IgD-negative memory B cell (primary cell): ENCODE data around the gene NRIP2. TPM values are rescaled to one million over a fixed set of nuclear protein-coding genes. Genes with fewer than 3 reads are reported as not detected.
"Not testable (repeated sequence)": the region's sequence is repeated elsewhere in the genome, so short reads cannot be mapped to it uniquely, and the experiment has no call there.

Source experiments
- H3K27ac Mint-ChIP-seq, 3 donors: one replicate each; pipeline ENCODE4 v1.8.0; 2020 to 2022; ENCODE audit warnings: mild to moderate bottlenecking in 3 of 3, mixed read lengths in 3 of 3, moderate library complexity in 1 of 3
- H3K27me3 Mint-ChIP-seq: one replicate; pipeline ENCODE4 v1.8.0; 2021; ENCODE audit warnings: mixed read lengths
- H3K36me3 Mint-ChIP-seq: one replicate; pipeline ENCODE4 v1.8.0; 2020; ENCODE audit warnings: mild to moderate bottlenecking, mixed read lengths
- H3K4me1 Mint-ChIP-seq, 3 donors: one replicate each; pipeline ENCODE4 v1.8.0; 2020 to 2022; ENCODE audit warnings: mixed read lengths in 3 of 3, mild to moderate bottlenecking in 1 of 3
- H3K4me3 Mint-ChIP-seq, 4 donors: one replicate each; pipeline ENCODE4 v1.8.0; 2020 to 2022; ENCODE audit warnings: mild to moderate bottlenecking in 4 of 4, mixed read lengths in 4 of 4, moderate library complexity in 3 of 4
- H3K9me3 Mint-ChIP-seq, 3 donors: one replicate each; pipeline ENCODE4 v1.8.0; 2020 to 2021; ENCODE audit warnings: mixed read lengths in 3 of 3, mild to moderate bottlenecking in 1 of 3
- polyA plus RNA-seq: library from polyadenylated mRNA; unstranded; fragments of 300-500 nt; fragmentation: Illumina TruSeq; gene quantifications from one replicate; pipeline ENCODE4 v1.2.3, GENCODE V29; 2021

NRIP2 gene, protein sequence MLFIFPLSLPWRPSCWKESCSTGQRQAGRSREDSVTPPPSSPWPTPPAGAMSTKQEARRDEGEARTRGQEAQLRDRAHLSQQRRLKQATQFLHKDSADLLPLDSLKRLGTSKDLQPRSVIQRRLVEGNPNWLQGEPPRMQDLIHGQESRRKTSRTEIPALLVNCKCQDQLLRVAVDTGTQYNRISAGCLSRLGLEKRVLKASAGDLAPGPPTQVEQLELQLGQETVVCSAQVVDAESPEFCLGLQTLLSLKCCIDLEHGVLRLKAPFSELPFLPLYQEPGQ
- polyA plus RNA-seq, result 1.7 TPM

DNA sequence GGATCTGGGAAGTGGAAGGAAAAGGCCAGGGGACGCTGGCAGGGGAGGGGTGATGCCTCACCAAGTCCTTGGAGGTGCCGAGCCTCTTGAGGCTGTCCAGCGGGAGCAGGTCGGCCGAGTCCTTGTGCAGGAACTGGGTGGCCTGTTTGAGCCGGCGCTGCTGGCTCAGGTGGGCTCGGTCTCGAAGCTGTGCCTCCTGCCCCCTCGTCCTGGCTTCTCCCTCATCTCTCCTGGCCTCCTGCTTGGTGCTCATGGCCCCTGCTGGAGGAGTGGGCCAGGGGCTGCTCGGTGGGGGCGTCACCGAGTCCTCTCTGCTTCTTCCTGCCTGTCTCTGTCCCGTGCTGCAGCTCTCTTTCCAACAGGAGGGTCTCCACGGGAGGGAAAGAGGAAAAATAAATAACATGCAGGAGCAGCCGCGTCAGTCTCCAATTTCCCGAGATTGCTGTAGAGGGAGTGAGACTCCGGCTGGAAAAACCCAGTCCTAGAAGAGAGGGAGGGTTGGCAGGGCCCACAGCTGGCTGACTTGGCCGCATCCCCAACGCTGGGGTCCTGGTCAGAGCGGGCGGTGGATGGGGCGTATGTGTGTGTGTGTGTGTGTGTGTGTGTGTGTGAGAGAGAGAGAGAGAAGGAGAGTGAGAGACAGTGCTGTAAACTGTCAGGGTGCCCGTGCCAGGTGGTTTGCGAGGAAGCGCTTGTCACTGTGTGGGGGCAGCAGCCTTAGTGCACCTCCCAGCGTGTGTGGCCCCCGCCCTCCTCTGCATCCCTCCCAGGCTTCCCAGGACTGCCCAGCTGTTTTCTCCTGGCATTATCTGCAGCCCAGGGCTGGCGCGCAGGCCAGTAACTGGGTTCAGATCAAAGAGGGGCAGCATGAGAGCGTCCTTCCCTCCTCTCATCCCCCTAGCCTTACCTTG, at the start of gene NRIP2:
Gene NRIP2 (minus strand): TSS at position 455 of the 911 bp plus-strand sequence. CDS start 52 bp downstream, at position 403.
- H3K27me3 Mint-ChIP-seq, result no peaks in the 10 kb centered on the region
- H3K36me3 Mint-ChIP-seq, result peaks cover 10% of the 10 kb centered on the region
- H3K9me3 Mint-ChIP-seq, result no peaks in the 10 kb centered on the region
- no peak within 1 kb of the TSS for H3K27ac Mint-ChIP-seq
- H3K4me1 Mint-ChIP-seq, result peaks cover 0 to 6% (median 4%) of the 10 kb centered on the region in 3 donors
- H3K4me3 Mint-ChIP-seq, result no peak within 1 kb of the TSS

DNA sequence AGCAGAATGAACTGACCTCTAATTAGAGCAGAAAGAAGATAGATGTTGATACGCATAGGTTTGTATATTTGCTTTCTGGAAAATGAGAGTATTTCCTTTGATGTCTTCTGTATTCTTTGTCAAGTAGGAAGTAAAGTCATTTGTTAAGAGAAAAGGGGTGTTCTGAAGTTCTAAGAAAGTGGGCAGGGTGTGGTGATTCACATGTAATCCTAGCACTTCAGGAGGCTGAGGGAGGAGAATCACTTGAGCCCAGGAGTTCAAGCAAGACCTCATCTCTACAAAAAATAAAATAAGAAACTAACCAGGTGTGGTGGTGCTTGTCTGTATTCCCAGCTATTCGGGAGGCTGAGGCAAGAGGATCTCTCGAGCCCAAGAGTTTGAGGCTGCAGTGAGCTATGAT, 45.0 kb upstream of the NRIP2 start:
- peaks cover 2% of the 10 kb centered on the region for H3K36me3 Mint-ChIP-seq
- peaks cover 22 to 25% (median 24%) of the 10 kb centered on the region in 3 donors for H3K4me1 Mint-ChIP-seq
- peak overlapping the region in 2 of 3 donors; percentile 59 to 68 for H3K27ac Mint-ChIP-seq
- peaks cover 2% of the 10 kb centered on the region for H3K27me3 Mint-ChIP-seq
- H3K4me3 Mint-ChIP-seq, result peak overlapping the region in 1 of 4 donors; percentile 12
- no peaks in the 10 kb centered on the region for H3K9me3 Mint-ChIP-seq

DNA sequence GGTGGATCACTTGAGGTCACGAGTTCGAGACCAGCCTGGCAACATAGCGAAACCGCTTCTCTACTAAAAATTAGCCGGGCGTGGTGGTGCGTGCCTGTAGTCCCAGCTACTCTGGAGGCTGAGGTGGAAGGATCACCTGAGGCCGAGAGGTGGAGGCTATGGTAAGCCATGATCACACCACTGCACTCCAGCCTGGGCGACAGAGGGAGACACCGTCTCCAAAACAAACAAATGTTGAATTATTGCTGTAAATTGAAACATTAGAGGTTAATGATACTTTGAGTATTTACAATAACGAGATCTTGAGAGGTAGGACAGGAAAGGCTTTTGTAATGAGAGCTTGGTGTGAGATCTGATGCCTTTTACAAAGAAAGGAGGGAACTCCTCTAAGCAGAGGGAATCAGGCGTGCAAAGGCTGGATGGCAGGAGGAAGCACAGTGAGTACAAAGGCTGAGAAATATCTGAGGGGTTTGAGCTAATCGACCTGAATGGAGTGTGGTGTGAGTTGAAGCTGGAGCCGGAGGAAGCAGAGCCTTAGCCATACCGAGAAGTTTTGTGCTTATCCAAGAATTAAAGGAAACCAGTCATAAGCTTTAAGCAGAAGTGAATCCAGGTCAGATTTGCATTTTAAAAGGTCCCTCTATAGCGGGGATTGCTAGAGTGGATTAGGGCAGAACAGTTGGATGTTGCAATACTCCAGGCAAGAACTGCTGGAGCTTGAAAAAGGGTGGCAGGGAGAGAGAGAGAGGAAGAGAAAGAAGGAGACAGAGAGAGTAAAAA, 43.3 kb upstream of the NRIP2 start:
- peak overlapping the region; percentile 96 to 98 (median 98) for H3K27ac Mint-ChIP-seq
- no peaks in the 10 kb centered on the region for H3K9me3 Mint-ChIP-seq
- peak overlapping the region; percentile 83 to 98 (median 93) for H3K4me3 Mint-ChIP-seq
- H3K4me1 Mint-ChIP-seq, result peaks cover 16 to 22% (median 20%) of the 10 kb centered on the region in 3 donors
- H3K36me3 Mint-ChIP-seq, result peaks cover 2% of the 10 kb centered on the region
- peaks cover 2% of the 10 kb centered on the region for H3K27me3 Mint-ChIP-seq

DNA sequence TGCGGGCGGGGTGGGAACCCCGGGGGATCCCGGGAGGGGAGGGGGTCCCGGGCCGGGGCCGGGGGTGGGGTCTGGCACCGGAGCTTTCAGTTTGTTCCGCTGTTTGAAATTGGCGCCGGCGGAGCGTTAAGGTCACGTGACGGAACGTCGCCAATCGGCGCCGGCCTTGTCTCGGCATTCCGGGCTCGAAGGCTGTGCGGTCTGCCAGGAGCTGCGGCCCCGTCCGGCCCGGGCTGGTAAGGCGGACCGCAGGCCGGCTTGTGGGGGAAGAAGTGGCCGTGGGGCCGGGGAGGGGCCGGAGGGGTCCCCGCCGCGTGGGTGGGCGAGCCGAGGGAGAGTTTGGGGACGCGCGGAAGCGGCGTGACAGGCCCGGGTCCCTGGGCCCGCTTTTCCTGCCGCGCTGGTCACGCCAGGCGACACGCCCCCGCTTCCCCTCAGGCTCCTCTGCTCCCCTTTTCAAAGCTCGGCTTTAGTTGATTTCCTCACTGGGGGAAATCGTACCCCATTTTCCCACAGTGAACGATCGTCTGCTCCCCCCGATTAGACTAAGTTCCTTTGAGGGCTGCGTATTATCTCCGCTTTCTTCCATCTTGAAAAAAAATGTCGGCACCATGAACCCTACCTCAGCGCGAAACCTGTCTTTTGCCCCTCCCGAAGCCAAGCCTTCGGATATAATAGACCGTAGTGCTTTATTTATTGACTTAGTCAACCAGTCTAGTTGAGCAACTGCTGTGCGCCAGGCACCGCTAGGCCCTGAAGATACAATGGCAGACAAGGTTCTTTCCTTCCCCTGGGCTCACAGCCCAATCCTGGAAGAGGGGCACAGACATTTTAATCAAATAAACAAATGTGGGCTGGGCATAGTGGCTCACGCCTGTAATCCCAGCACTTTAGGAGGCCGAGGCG, 42.5 kb upstream of the NRIP2 start, which contains the start of the genes FOXM1 and RHNO1:
Gene FOXM1 (minus strand): TSS at position 128 of the 906 bp plus-strand sequence. CDS start 2,696 bp downstream, outside the sequence.
Gene RHNO1 (plus strand): TSS at position 177 of the 906 bp plus-strand sequence. CDS start 8,144 bp downstream, outside the sequence.
- Mint-ChIP-seq H3K9me3 (no peaks in the 10 kb centered on the region), H3K36me3 (peaks cover 2% of the 10 kb centered on the region), H3K27me3 (peaks cover 2% of the 10 kb centered on the region), H3K4me1 (peaks cover 16 to 22% (median 20%) of the 10 kb centered on the region in 3 donors), H3K4me3 (peak within 1 kb of the TSS; percentile 93 to 98 (median 94)), H3K27ac (peak within 1 kb of the TSS; percentile 96 to 98 (median 98))

DNA sequence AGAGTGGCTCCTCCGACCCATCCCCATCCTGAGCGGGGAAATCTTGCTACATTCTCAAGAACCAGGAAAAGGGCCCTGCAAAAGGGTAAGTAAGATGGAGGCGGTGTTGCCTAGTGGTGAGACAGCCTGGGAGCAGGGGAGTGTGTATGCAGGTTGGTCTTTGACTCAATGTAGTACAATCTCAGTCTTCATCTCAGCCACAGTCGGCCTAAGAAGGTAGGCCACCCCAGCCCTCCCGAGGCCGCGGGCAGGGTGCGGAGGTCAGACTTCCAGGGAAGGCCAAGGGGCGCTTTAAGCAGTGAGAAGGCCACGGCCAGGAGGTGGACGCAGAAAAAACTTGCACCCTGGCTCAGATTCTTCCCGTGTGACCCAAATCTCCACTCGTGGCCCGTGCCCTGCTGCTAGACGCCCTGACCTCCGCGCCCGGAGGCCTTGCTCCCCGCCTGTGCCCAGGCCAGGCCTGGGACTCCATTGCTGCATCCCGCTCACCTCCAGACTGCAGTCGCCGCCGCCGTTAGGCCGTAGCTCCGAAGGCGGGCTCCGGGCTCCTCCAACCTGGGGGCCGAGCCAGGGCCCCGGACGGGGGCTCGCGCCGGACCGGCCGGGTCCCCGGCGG, 41.7 kb upstream of the NRIP2 start:
- Mint-ChIP-seq H3K36me3 (peaks cover 2% of the 10 kb centered on the region), H3K4me1 (peaks cover 16 to 22% (median 20%) of the 10 kb centered on the region in 3 donors), H3K27me3 (peaks cover 2% of the 10 kb centered on the region), H3K27ac (peak overlapping the region; percentile 92 to 96 (median 92)), H3K9me3 (no peaks in the 10 kb centered on the region), H3K4me3 (peak overlapping the region; percentile 86 to 93 (median 92))

DNA sequence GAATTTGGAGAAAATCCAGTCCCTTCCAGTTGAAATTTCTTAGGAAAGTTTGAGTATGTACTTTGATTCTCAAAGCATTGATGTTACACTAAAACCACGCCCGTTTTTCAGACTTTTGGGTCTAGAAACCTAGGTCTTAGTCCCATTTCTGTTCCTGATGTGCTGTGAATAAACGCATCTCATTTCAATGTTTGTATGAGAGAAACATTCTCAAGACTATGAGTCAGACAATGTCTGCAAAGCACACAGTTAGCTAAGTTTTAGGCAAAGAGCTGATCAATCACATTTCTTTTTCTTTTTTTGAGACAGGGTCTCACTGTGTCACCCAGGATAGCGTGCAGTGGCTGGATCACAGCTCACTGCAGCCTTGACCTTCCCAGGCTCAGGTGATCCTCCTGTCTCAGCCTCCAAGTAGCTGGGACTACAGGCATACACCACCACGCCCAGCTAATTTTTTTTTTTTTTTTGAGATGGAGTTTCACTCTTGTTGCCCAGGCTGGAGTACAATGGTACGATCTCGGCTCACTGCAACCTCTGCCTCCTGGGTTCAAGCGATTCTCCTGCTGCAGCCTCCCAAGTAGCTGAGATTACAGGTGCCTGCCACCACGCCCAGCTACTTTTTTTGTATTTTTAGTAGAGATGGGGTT, 34.3 kb upstream of the NRIP2 start:
- H3K9me3 Mint-ChIP-seq, H3K36me3 Mint-ChIP-seq, H3K4me1 Mint-ChIP-seq, H3K27me3 Mint-ChIP-seq, H3K27ac Mint-ChIP-seq, H3K4me3 Mint-ChIP-seq: not testable (repeated sequence)

DNA sequence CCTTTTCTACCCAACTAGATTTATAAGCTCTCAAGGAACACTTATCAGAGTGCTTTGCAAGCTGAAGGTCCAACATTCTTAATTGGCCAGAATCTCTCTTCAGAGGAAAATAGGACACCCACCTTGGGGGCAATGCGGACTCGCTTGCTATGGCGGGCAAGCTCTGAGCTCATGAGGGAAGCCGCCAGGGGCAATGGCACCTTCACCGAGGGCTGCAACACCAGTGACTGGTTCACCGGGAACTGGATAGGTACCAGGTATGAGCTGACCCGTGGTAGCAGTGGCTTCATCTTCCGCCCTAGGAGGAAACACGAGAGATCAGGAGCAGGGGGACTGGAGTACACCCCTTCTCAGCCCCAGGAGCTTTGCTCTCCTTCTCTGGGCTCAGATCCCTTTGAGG, 29.4 kb upstream of the NRIP2 start:
- Mint-ChIP-seq H3K27me3 (no peaks in the 10 kb centered on the region), H3K4me3 (no peak overlapping the region), H3K36me3 (no peaks in the 10 kb centered on the region), H3K4me1 (no peaks in the 10 kb centered on the region), H3K27ac (no peak overlapping the region), H3K9me3 (peaks cover 0 to 1% (median 0%) of the 10 kb centered on the region in 3 donors)

DNA sequence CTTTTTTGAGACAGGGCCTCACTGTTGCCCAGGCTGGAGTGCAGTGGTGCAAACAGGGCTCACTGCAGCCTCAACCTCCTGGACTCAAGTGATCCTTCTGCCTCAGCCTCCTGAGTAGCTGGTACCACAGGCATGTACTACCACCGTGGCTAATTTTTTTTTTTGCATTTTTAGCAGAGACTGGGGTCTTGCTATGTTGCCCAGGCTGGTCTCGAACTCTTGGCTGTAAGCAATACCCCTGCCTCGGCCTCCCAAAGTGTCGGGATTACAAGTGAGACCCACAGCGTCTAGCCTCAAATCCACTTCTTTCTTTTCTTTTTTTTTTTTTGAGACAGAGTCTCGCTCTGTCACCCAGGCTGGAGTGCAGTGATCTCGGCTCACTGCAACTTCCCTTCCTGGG, 28.6 kb upstream of the NRIP2 start:
- not testable (repeated sequence) for H3K4me3 Mint-ChIP-seq, H3K36me3 Mint-ChIP-seq

DNA sequence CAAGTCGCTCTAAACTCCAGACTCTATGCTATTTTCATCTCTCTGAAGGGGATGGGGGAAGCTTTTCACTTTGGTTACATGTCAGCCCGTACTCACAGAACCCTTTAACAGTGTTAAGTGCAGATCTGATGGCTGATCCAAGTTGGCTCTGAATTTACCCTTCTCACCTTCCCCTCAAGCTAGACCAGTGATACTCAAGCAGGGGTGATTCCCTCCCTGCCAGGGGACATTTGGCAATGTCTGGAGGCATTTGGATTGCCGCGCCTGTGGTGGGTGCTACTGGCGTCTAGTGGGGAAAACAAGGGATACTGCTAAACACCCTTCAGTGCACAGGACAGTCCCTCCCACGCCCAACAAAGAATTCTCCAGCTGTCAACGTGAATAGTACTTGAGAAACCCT, 28.0 kb upstream of the NRIP2 start:
- no peak overlapping the region for H3K4me3 Mint-ChIP-seq
- H3K27me3 Mint-ChIP-seq, result no peaks in the 10 kb centered on the region
- peaks cover 0 to 1% (median 0%) of the 10 kb centered on the region in 3 donors for H3K9me3 Mint-ChIP-seq
- H3K27ac Mint-ChIP-seq, result no peak overlapping the region
- no peaks in the 10 kb centered on the region for H3K4me1 Mint-ChIP-seq
- no peaks in the 10 kb centered on the region for H3K36me3 Mint-ChIP-seq

More for the DNA sequence above, 28.6 kb upstream of the NRIP2 start:
- H3K9me3 Mint-ChIP-seq, H3K27ac Mint-ChIP-seq, H3K27me3 Mint-ChIP-seq, H3K4me1 Mint-ChIP-seq: not testable (repeated sequence)

DNA sequence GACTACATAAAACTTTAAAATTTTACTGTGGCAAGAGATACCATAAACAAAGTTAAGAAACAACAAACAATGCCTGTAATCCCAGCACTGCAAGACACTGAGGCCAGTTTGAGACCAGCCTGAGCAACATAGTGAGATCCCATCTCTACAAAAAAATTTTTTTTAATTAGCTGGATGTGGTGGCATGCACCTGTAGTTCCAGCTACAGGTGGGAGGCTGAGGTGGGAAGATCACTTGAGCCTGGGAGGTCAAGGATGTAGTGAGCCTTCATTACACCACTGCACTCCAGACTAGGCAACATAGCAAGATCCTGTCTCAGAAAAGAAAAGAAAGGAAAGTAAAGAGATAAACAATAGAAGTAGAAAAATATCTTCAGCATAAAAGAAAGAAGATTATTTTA, 25.3 kb upstream of the NRIP2 start:
- Mint-ChIP-seq H3K9me3 (no peaks in the 10 kb centered on the region), H3K27ac (no peak overlapping the region), H3K27me3 (no peaks in the 10 kb centered on the region), H3K36me3 (peaks cover 4% of the 10 kb centered on the region), H3K4me1 (no peaks in the 10 kb centered on the region), H3K4me3 (no peak overlapping the region)

DNA sequence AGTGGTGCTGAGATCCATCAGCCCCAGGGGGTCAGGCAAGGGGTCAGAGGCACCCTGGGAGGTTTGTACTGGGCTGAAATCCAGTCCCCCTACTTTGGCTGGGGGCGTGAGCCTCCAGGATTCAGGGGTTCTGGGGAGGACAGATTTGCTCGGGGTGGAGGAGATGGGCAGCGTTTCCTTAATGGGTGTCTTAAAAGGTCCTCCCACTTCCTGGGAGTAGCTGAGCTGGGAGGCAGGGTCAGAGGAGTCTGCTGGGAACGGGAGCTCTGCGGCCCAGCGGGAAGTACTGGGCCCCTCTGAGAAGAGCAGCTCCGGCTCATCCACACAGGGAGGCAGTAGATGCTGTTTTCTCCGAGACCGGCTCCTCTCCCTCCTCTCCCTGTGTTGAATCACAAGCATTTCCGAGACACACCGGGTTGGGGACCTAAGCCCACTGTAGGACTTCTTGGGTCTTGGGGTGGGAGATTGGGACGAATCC, 24.1 kb upstream of the NRIP2 start:
- H3K27ac Mint-ChIP-seq, result no peak overlapping the region
- no peak overlapping the region for H3K4me3 Mint-ChIP-seq

DNA sequence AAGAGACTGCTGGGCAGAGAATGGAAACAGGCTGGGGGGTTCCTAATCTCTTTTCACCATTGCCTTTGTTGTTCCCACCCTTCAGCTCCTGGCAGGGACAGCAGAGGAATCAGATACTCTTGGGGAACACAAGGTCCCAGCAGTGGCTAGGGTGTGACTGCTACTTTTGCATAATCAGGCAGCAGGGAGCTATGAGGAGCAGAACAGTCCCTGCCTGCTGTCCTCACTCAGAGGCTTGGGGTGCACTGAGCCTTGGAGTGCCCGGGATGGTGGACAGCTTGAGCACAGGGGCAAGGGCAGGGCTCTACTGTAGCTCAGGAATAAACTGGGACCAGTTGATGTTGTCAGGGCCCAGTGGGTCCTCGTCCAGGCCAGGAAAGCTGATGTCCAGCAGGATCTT, 23.5 kb upstream of the NRIP2 start:
- Mint-ChIP-seq H3K4me3 (no peak overlapping the region), H3K4me1 (peaks cover 0 to 3% (median 0%) of the 10 kb centered on the region in 3 donors), H3K27me3 (no peaks in the 10 kb centered on the region), H3K9me3 (no peaks in the 10 kb centered on the region), H3K27ac (no peak overlapping the region), H3K36me3 (peaks cover 4% of the 10 kb centered on the region)

More for the DNA sequence above, 24.1 kb upstream of the NRIP2 start:
- Mint-ChIP-seq H3K36me3 (peaks cover 4% of the 10 kb centered on the region), H3K9me3 (no peaks in the 10 kb centered on the region), H3K27me3 (no peaks in the 10 kb centered on the region), H3K4me1 (no peaks in the 10 kb centered on the region)

DNA sequence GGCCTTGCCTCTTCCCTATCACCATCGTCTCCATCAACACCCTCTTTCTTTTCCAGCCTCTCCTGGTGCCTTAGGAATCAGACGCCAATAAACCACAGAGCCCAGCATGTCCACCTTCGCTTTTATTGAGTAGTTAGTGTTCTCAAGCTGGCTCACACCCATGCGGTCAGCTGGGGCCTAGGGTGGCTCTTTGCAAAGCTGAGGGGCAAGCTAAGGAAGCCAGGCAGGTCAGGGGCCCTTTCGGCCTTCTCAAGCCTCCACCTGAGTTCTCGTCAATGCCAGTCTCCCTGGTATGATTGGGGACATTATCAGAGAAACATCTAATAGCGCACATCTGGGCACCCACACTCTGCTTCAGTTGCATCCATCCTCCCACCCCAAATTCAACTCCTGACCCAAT, 22.7 kb upstream of the NRIP2 start:
- no peaks in the 10 kb centered on the region for H3K9me3 Mint-ChIP-seq
- H3K4me3 Mint-ChIP-seq, result no peak overlapping the region
- H3K27ac Mint-ChIP-seq, result no peak overlapping the region
- H3K4me1 Mint-ChIP-seq, result peaks cover 0 to 3% (median 0%) of the 10 kb centered on the region in 3 donors
- no peaks in the 10 kb centered on the region for H3K27me3 Mint-ChIP-seq
- H3K36me3 Mint-ChIP-seq, result peaks cover 4% of the 10 kb centered on the region
